Right lobe of liver (tissue), 6 donors: ENCODE results near the gene BTBD2. TPM values are rescaled to one million over a fixed set of nuclear protein-coding genes. Genes with fewer than 3 reads are reported as not detected.

Experiments
- ATAC-seq, 4 donors: fragments of 200-7000 bp; cut with Tn5 transposase; one replicate each; pipeline ENCODE4 v1.9.1; 2020; ENCODE audit warnings: mild to moderate bottlenecking in 4 of 4, moderate library complexity in 4 of 4
- DNase-seq, 3 donors: peaks; one replicate each; pipeline ENCODE4 v3.0.0-alpha.2; 2020
- H3K27ac ChIP-seq, 3 donors: fragments of 200-600 bp; one replicate each; pipeline ENCODE4 v1.8.0; 2022
- H3K27me3 ChIP-seq, 2 donors: fragments of 200-600 bp; one replicate each; pipeline ENCODE4 v1.8.0; 2022
- H3K36me3 ChIP-seq, 4 donors: fragments of 200-600 bp; sonication (generic) in 1 of 4; one replicate each; pipeline versions ENCODE4 v1.5.1 to v1.8.0; 2017 to 2022; ENCODE audit warnings: control low read depth in 1 of 4
- H3K4me1 ChIP-seq, 4 donors: fragments of 200-600 bp; sonication (generic) in 1 of 4; one replicate each; pipeline versions ENCODE4 v1.5.1 to v1.8.0; 2017 to 2022; ENCODE audit warnings: control low read depth in 1 of 4
- H3K4me3 ChIP-seq, 3 donors: fragments of 200-600 bp; one replicate each; pipeline ENCODE4 v1.8.0; 2022
- H3K9me3 ChIP-seq, 4 donors: fragments of 200-600 bp; sonication (generic) in 1 of 4; one replicate each; pipeline versions ENCODE4 v1.5.1 to v1.8.0; 2017 to 2022; ENCODE audit warnings: control low read depth in 1 of 4
- CTCF ChIP-seq, 4 donors: fragments of 200-600 bp in 3 of 4; fragments of 450-650 bp in 1 of 4; IDR thresholded peaks; one replicate each; pipeline versions ENCODE4 v1.5.1 to v1.8.0; 2016 to 2022; ENCODE audit warnings: antibody characterized with exemption in 4 of 4, mild to moderate bottlenecking in 2 of 4
- POLR2A ChIP-seq: fragments of 450-650 bp; IDR thresholded peaks from one replicate; pipeline ENCODE4 v1.6.1; 2017; ENCODE audit warnings: antibody characterized with exemption, mild to moderate bottlenecking
- WGBS: methylation state at CpG from one replicate; pipeline ENCODE4 v1.1.6; 2018; ENCODE audit warnings: low coverage, low lambda C conversion rate; ENCODE audit not compliant: insufficient coverage; ENCODE audit errors: missing lambda C conversion rate; 5-methylcytosine and 5-hydroxymethylcytosine counted together
- intact Hi-C, 2 donors: fragments of 100-400 bp; cut with DNase I; formaldehyde crosslinking; loops; one replicate each; pipeline versions ENCODE4 v1.11.2 to v1.14.1; 2022
- long read RNA-seq: library from polyadenylated mRNA; unstranded; transcript quantifications from one replicate; pipeline ENCODE4 v2.0.0, GENCODE V29; 2019
- total RNA-seq, 6 experiments: library from RNA; depleted of rRNA in 2 of 6; stranded (reverse); fragments of >200 nt in 2 of 6; fragmentation: NEBNext Ultra II Directional in 3 of 6; extraction: Animal tissue kit (Norgen Biotek cat#: 25700) in 3 of 6; gene quantifications; one replicate each; pipeline versions ENCODE4 v1.1.0 to v1.2.4, GENCODE V29; 2016 to 2023
- donor health status: DM: no; HTN: yes; CAD: no.
- donor health status: DM: no; HTN: no; CAD: no.
- donor health status: DM: no; HTN: no; CAD: no.
- donor health status: DM: no; HTN: yes; CAD: no.
- donor health status: DM: no; HTN: yes; CAD: no.

The BTBD2 gene
- total RNA-seq, result 10 to 100 TPM; 22.2 to 42.6 (median 29.2) TPM
- long read RNA-seq, result 0 reads

- Histone ChIP-seq H3K27me3 (no peaks in the 10 kb centered on the region), H3K4me3 (peak within 1 kb of the TSS; percentile 34 to 70 (median 57)), H3K27ac (peak within 1 kb of the TSS in 1 of 3 donors; percentile 33), H3K4me1 (peaks cover 0 to 3% (median 0%) of the 10 kb centered on the region in 4 donors), H3K36me3 (no peaks in the 10 kb centered on the region), H3K9me3 (no peaks in the 10 kb centered on the region)
- WGBS, result 1% methylated on average over 20 of the region's 20 CpGs
- intact Hi-C loops, result no loop called here
- peak in 3 of 4 donors; percentile 11 to 48 (median 14) for ATAC-seq
- DNase-seq, result peak in 1 of 3 donors; percentile 62
- TF ChIP-seq POLR2A (no peak), CTCF (IDR thresholded peaks at IDR 0.05) (no peak)
These were observed at the start of gene BTBD2 for GRCh38 chr19:2015608-2015950. BTBD2 (minus strand) TSS chr19:2015714; CDS start chr19:2015703, 11 bp downstream.

- no peaks in the 10 kb centered on the region for H3K9me3 ChIP-seq
- H3K4me3 ChIP-seq, result no peak overlapping the region
- H3K27me3 ChIP-seq, result no peaks in the 10 kb centered on the region
- peaks cover 0 to 20% (median 7%) of the 10 kb centered on the region in 4 donors for H3K4me1 ChIP-seq
- 100% methylated on average over 2 of the region's 38 CpGs for WGBS
- ATAC-seq, result no peak
- no peaks in the 10 kb centered on the region for H3K36me3 ChIP-seq
- peak in 1 of 3 donors; percentile 49 for DNase-seq
- peak overlapping the region in 1 of 3 donors; percentile 10 for H3K27ac ChIP-seq
- intact Hi-C loops, result no loop called here
- TF ChIP-seq CTCF (IDR thresholded peaks at IDR 0.05) (no peak), POLR2A (no peak)
These were observed 49.4 kb upstream of the BTBD2 start for GRCh38 chr19:2064788-2065524.

- Histone ChIP-seq H3K4me1 (peaks cover 0 to 24% (median 6%) of the 10 kb centered on the region in 4 donors), H3K4me3 (no peak overlapping the region), H3K27me3 (no peaks in the 10 kb centered on the region), H3K9me3 (no peaks in the 10 kb centered on the region), H3K36me3 (no peaks in the 10 kb centered on the region), H3K27ac (peak overlapping the region in 1 of 3 donors; percentile 10)
- TF ChIP-seq CTCF (IDR thresholded peaks at IDR 0.05), result no peak
- TF ChIP-seq POLR2A, result no peak
- DNase-seq (peak in 1 of 3 donors; percentile 53), ATAC-seq (no peak)
- 38% methylated on average over 8 of the region's 13 CpGs for WGBS
- intact Hi-C loops, result no loop called here
These were observed 48.9 kb upstream of the BTBD2 start for GRCh38 chr19:2064395-2064787.

- Histone ChIP-seq H3K36me3 (no peaks in the 10 kb centered on the region), H3K27me3 (no peaks in the 10 kb centered on the region), H3K4me1 (peaks cover 0 to 24% (median 9%) of the 10 kb centered on the region in 4 donors), H3K4me3 (no peak overlapping the region), H3K9me3 (no peaks in the 10 kb centered on the region), H3K27ac (no peak overlapping the region)
- 69% methylated on average over 7 of the region's 8 CpGs for WGBS
- TF ChIP-seq POLR2A (no peak), CTCF (IDR thresholded peaks at IDR 0.05) (no peak)
- DNase-seq (no peak), ATAC-seq (no peak)
- intact Hi-C loops, result no loop called here
These were observed 48.3 kb upstream of the BTBD2 start for GRCh38 chr19:2063824-2064223.
